ENCODE data around the gene OSBPL5.

Gene OSBPL5

GRCh38 chr11:3133261-3134217, 31.6 kb downstream of the OSBPL5 start:
- no peak for DNase-seq

- no peak for DNase-seq
These were observed 32.3 kb downstream of the OSBPL5 start for GRCh38 chr11:3132831-3133260.

GRCh38 chr11:3132271-3132781, 32.8 kb downstream of the OSBPL5 start:
- DNase-seq: no peak

GRCh38 chr11:3131330-3131941, 33.7 kb downstream of the OSBPL5 start:
- no peak for DNase-seq

- peak in 2 of 3 experiments; percentile 9 to 55 for DNase-seq
These were observed 34.6 kb downstream of the OSBPL5 start for GRCh38 chr11:3130269-3131071.

GRCh38 chr11:3129591-3130268, 35.4 kb downstream of the OSBPL5 start:
- no peak for DNase-seq

- DNase-seq: no peak
These were observed 35.9 kb downstream of the OSBPL5 start for GRCh38 chr11:3129181-3129590.

GRCh38 chr11:3128356-3129180, 36.5 kb downstream of the OSBPL5 start:
- DNase-seq: no peak

- no peak for DNase-seq
These were observed 37.3 kb downstream of the OSBPL5 start for GRCh38 chr11:3127706-3128355.

GRCh38 chr11:3126901-3127691, 38.0 kb downstream of the OSBPL5 start:
- no peak for DNase-seq

GRCh38 chr11:3126207-3126865, 38.8 kb downstream of the OSBPL5 start:
- no peak for DNase-seq

GRCh38 chr11:3124821-3125220, 40.3 kb downstream of the OSBPL5 start:
- DNase-seq: no peak

GRCh38 chr11:3123761-3124733, 41.1 kb downstream of the OSBPL5 start:
- no peak for DNase-seq

- DNase-seq: peak in 2 of 3 experiments; percentile 12 to 68
These were observed 41.8 kb downstream of the OSBPL5 start for GRCh38 chr11:3123305-3123704.

- no peak for DNase-seq
These were observed 42.3 kb downstream of the OSBPL5 start for GRCh38 chr11:3122775-3123201.

- no peak for DNase-seq
These were observed 43.0 kb downstream of the OSBPL5 start for GRCh38 chr11:3121931-3122774.

- DNase-seq: no peak
These were observed 43.7 kb downstream of the OSBPL5 start for GRCh38 chr11:3121416-3121815.
